ENCODE data around the gene SUCLG1.
A peak's percentile ranks its signal among the peaks of the same experiment; 100 is the strongest.
"Not testable (repeated sequence)": the region's sequence is repeated elsewhere in the genome, so short reads cannot be mapped to it uniquely, and the experiment has no call there.

The SUCLG1 gene

DNA sequence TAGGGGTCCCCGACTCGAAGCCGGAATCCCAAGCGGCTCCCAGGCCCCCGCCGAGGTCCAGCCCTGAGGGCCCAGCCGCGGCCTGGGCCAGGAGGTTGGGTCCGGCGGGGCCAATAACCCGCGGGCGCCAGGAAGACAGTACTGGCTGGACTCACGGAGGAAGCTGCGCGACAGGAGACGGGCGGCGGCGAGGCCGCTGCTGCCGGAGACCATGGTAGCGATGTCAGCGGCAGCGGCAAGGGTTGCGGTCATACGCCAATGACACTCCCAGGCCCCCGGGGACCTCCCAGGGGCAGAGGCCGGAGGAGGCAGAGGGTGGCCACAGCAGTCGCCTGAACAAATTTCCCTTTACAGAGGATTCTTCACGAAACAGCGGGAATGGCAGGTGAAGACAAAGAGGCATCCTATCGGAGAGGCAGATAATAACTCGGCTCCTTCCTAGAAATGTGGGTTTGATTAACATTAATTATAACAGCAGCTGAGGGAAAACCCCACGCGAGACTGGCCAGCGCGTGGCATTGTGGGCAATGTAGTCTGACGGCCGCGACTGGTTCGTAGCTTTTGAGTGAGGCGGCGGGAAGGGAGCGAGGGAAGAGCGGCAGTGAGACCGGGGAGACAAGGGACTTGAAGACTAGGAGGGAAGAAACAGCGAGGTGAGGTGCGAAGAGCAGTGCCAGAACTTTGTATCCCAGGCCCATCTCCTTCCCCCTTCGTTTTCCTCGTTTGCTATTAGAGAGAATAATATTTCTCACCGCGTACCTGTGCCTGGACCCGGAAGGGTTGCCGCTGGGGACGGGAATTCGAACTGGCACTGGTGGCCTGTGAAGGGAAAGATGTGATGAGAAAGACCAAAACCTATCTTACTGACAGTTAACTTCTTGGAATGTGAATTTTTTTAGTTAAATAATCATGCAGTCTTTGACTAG lies at the start of gene SUCLG1:
Gene SUCLG1 (minus strand): TSS at position 263 of the 926 bp plus-strand sequence. CDS start 11 bp downstream, at position 252.
- DNase-seq = peak; percentile 90

DNA sequence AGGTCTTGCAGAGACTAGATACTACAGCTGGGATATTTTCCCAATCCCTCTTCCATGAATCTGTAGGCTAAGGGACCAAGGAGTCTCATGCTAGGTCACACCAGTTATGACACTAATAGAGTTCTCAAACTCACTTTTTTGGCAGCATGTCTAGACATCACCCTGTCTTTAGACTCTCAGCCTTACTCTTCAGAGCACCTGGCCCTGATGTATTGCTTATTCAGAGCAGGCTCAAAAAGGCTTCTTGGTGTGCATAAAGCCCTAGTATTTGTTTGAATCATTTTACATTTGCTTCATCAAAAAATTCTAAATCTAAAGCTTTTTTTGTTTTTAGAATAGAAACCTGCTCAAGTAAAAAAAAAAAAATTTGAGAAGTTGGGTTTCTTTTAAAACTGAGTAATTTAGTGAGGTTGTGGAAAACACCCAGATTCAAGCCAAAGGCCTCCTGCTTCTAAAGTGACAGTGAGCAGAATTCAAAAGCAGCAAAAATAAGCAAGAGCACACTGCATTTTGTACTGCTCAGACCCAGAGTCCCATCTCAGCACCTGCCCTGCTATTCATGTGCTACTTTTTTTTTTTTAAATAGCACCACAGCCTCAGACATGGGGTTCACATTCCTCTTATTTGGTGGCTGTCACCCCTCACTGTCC lies 39.2 kb upstream of the SUCLG1 start:
- no peak for DNase-seq

DNA sequence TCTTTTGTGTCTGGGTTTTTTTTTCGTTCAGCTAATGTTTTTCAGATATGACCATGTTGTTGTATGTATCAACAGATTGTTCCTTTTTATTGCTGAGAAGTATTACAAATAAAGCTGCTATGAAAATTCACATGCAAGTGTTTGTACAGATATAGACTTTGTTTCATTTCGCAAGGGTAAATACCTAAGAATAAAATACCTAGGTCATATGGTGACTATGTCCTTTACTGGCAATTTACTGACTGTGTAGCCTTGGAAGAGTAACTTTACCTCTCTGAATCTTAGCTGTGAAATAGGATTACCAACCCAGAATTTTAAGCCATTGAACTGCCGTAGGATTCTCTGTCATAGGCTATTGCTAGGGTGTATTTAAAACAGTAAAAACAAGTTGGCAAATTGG lies 38.2 kb upstream of the SUCLG1 start:
- DNase-seq = no peak

DNA sequence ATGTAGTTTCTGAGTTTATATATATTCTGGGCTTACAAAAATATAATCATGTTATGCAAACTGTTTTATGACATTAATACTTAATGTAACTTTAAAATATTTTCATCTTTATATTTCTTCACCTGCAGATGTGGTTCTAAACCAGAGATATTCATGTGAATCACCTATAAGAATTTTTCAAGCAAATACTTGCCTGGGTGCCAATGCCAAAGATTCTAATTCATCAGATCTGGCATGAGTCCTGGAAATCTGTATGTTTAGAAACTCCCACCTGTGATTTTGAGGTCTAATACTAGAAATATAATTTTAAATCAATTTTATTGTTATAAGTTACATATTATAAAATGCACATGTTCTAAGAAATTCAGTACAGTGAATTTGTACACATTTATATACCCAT lies 37.3 kb upstream of the SUCLG1 start:
- no peak for DNase-seq

DNA sequence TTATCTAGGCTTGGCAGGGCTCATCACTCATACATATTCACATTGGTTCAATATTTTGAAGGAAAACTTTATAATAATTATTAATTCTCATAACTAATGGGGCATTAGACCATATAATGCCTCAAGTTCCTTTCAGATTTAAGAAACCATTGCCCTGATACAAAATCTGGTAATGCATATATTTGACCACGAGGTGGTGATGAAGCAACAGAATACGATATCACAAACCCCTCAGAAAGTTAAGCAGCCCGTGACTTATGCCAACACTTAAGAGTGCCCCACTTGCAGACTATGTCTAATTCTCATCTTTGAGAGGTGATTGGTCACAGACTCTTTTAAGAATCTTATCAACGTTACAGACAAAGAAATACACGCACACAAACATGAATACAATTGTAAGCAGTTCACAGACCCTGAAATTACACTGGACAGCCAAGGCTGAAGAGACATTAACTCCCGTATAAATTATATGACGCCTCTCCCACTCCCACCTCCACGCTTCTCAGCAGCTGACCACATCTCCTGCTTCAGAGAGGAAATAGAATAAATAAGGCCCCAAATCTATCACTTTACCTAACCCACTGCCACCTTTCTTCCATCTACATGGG lies 36.6 kb upstream of the SUCLG1 start:
- peak; percentile 16 for DNase-seq

DNA sequence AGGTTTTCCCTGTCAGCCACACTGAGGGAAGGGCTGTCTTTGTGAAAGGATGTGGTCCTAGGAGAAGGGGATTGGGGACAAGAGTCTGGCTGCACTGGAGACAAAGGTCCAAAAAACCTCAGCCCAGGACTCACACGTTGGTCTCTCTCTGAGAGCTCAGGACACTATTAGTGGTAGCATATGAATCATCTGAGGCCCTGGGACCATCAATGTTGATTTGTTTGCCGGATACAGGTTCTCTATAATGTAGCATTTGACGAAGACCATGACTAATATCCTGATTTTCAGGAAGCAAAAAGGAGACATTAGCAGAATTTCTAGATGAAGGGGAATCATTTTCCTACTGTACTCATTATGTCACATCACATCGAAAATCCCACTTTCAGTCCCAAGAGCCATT lies 35.0 kb upstream of the SUCLG1 start:
- no peak for DNase-seq

DNA sequence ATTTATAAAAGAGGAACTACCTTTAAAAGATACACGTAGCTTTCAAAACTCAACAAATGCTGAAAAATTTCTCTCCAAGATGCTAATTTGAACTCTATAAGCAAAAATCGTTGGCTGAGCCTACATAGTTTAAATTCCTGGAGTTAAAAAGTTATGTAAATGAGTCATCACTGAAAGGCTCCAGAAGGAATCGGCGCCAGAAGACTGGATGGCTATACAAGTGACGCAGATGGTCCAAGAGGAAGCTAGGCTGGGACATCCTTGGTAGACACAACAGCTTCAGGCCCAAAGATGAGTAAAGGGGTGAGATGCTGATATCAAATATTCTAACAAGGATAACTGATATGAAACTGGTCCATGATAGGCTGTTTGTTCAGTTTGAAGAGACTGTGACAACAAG lies 34.4 kb upstream of the SUCLG1 start:
- no peak for DNase-seq

DNA sequence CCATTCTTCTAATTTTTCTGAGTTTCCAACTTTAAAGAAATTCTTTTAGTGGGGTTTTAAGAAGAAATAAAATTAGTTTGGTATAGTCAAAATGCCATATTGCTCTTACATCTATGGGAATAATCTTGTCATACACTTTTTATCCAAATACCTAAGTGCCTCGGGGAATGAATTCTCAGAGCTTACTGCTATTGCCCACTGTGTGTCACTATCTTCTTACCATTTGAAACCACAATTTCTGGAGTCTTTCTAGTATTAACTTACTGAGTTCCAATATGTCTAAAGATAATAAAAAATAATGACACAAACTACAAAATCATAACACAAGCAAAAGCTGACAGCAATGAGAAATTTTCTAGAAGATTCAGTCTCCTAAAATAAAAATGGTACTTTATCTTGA lies 33.5 kb upstream of the SUCLG1 start:
- no peak for DNase-seq

DNA sequence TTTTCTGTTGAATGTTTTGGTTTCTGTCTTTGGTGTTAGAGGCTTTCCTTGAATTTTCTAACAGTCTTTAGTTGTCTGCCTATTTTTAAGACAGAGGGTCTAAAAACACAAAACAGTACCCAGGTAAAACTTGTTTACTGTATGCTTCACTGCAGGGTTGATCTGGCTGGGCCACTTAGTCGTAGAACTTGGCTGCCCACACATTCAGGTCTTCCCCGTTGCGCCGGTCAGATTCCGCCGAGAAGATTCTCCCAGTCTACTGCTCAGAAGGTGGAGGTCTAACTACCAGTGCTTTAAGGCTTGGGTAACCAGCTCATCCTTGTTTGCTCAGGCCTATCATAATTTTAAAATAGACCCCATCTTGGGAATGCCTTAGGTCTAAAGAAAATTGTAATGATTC lies 32.7 kb upstream of the SUCLG1 start:
- no peak for DNase-seq

DNA sequence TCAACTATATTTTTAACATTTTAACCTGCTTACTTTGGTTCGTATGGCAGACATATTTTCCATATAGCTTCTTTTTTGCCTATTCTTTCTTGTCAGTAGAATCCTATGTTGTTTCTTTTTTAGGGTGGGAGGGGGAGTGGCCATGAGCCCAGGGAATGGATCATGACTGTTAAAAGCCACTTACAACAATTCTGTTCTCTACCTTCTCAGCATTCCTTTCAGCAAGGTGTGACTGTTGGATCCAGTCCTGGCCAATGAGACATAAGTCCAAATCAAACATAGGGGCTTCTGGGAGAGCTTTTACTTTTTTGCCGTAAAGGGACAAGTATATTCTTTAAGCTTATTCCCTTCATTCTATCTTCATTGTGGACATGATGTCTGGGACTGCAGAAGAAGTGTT lies 32.2 kb upstream of the SUCLG1 start:
- DNase-seq = no peak

DNA sequence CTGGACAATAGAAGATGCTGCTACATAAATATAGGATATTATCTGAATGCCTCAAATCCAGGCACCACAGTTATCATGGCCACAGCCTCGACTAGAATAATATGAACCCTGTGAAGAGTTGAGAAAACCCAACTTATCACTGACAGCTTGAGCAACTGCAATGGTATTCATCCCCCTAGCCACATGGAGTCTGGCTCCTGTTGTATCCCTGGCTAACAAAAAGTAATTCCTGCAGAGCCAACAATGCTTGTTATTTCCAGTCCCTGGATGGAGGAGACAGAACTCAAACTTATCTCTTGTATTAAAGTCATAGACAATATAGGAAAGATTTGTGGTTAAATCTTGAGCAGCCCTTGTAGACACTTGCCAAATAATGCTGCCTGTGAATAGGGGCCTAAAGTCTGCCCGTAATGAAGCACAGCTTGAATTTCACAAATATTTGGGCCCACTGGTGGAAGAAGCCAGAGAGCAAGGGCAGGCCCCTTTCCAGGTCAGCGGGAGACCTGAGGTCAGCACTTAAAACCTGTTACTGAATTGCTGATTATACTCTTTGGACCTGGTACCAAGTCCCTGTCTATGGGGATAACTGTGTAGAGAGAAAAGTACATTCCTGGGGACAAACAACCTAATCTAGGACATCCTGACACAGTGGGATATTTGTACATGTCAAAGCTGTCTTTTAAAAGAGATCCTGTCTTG lies 28.4 kb upstream of the SUCLG1 start:
- DNase-seq = no peak

DNA sequence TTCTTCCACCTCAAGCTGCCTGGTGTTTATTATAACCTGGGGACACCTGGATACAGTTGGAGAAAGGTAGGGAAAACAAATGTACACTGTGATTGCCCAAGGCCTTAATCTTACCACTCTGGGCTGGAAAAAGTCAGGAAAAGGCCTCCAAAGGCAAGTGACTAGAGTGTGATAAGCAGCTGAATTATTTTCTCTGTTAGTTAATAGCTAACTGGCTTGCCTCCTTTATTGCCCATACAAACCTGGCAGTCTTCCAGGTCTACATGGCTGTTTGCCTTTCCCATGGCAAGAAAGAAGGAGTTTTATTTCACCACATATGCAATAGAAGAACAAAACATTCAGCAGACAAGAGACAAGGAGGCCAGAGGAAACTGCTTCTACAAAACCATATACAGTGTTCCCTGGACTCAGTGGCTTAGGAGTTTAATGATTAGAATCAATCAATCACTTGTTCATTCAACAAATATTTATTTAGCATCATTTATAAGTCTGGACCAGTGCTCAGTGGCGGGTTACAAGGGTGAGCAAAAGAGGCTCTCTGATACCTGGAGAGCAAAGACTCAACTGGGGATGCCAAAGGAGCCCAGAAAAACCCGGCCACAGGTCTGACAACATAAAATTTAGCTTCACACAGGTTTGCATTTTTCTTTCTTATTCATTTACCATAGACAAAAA lies 27.5 kb upstream of the SUCLG1 start:
- no peak for DNase-seq

DNA sequence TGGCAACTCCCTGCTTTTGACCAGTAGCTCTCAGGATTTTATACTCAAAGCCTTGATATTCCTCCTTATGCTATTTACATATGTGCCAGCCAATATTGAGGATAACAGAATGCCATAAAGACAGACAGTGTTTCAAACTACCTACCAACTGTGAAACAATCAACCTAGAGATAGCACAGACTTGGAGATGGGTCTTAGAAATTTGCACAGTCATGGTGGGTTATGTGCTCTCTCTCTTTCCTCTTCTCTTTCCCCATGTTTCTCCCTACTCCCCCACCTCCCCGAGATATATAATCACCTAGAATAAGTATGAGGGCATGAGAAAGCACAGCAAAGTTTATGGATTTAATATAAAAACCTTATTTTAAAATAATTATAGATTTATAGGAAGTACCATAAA lies 24.2 kb upstream of the SUCLG1 start:
- no peak for DNase-seq

DNA sequence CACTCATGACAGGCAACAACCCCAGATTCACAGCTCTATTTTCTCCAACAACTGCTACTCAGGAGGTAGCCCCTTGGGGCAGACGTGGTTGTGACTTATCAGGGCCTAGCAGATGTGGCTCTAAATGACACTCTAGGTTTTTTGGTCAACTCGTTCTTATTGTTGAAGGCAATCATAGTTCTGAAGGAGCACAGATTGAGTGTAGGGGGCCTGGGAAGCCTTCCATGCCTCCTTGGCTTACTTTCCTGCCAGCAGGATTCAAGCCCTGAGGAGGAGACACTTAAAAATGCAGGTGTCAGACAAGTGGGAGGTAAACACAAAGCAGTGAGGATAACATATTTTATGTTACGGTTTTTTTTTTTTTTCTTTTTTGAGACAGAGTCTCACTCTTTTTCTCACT lies 23.5 kb upstream of the SUCLG1 start:
- DNase-seq = no peak

DNA sequence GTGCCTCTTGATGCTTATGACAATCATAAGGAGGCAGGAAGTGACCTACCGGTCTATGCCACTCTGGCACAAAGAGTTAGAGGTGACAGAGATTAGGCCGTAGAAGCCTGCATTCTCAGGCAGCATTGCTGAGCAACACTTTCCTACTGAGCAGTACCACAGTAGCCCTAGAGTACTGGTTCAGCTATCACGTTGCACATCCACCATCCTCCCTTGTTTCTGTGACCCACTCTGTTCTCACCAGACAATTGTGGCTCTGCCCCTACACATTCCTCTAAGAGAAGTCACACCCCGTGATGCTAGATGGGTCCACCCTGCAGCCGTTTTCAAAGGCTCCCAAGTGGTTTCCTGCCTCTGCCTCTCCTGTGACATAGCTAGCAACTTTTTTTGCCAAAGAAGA lies 22.6 kb upstream of the SUCLG1 start:
- peak; percentile 11 for DNase-seq

DNA sequence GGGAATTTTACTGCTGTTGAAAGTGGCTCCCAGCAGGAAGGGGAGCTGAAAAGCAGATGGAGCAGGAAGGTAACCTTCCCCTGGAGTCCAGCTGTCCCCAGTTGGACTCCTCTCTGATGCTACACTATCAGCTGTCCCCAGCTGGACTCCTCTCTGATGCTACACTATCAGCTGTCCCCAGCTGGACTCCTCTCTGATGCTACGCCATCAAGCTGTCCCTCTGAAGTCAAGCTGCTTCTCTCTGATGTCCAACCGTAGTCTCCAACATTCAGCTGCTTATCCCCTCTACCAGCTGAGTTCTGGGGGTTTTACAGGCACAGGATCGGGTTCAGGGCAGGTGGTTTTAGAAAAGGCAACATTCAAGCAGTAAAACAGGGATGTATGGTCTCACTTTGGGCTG lies 19.8 kb upstream of the SUCLG1 start:
- no peak for DNase-seq

DNA sequence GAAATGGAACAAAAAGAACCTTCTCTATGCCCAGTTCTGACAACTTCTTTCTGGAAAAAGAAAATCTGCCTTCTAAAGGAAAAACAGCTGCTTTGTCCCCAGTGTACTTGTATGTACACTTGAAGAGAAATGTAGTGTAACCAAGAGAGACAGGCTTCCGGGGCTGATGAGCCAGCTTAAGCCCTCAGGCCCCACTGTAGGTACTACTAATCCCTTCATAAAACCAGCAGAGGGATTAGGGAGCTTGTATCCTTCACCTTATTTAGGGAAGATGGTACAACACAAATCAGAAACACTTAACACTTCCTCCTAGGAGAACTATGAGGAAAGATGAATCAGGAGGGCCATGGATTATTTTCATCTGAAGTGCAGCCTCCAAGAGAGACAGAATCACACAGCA lies 18.8 kb upstream of the SUCLG1 start:
- DNase-seq = no peak

DNA sequence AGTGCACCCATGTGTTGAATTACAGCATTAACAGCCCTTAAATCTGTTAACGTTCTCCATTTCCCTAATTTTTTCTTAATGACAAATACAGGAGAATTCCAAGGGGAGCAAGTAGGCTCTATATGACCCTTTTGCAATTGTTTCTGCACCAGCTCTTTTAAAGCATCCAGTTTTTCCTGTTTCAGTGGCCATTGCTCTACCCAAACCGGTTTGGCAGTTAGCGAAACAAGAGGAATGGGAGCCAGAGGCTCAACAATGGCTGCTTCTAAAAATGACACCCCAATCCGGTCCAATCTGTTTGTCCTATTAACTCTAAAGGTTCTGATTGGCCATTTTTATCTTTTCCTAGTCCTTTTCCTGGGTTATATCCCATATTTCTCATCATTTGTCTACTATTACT lies 15.1 kb upstream of the SUCLG1 start:
- DNase-seq = no peak

DNA sequence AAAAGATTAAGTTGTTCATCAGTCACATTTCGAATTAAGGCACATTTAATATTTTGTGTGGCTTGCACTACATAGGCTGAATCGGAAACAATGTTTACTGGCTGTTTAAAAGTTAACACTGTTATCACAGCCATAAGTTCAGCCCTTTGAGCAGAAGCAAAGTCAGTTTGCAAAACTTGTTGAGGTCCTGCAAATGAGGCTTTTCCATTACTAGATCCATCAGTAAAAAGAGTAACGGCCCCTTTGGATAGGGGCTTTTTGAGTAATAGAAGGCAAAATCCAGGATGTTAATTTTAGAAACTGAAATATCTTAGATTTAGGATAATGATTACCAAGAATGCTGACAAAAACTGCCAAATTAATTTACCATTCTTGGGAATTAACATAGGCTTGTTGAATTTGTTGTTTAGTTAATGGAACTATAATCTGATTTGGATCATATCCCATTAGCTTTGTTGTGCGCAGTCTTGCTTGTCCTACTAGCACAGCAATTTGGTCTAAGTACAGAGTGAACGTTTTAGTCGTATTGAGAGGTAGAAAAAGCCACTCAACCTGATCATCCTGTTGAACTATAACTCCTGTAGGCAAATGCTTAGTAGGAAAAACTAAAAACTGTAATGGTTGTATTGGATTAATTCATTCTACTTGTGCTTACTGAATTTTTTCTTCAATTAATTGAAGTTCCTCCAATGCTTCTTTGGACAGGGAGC lies 13.9 kb upstream of the SUCLG1 start:
- DNase-seq = no peak

DNA sequence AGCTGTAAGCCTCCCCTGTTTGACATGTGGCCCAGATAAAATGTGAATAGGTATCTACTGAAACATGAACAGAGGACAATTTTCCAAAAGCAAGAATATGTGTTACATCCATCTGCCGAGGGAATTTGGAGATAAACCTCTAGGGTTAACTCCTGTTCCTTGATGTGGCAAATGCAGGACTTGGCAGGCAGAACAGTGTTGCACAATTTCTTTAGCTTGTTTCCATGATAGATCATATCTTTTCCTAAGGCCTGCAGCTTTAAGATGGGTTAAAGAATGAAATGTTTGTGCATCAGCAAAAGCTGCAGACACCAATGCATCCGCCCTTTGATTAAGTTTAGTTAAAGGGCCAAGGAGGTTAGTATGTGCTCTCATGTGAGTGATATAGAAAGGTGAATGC lies 13.3 kb upstream of the SUCLG1 start:
- not testable (repeated sequence) for DNase-seq

DNA sequence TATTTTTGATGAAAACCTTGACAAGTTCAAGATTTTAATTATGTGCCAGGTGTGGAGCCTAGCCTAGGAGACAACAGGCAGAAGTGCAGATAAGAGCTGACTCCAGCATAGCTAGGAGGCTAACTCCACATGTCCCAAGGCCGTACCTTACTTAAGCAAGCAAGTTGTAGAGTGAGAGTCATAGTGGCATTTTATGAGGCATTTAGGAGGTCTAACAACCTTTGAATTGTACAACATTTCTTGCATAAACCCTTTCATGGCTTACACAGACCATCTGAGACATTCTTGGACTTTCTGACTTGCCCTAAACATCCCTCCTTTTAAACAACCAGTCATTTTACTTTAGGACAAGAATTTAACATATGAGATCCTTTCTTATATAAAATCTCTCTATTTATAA lies 8.3 kb upstream of the SUCLG1 start:
- no peak for DNase-seq

DNA sequence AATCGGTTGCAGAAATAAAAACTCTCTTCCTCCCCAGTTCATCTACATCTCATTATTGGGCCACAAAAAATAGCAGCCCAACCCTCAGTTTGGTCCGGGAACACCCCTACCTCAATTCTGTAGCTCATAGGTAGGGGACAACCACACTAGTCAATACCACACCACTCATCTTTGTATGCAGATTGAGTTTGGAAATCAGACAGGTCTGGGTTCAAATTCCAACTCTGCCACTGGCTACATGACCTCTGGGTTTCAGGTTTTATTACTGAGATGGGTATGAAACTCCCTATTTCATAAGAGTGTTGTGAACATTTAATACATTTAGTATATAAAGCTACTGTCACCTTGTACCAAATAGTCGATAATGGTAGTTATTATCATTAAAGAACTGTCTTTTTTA lies 2.2 kb upstream of the SUCLG1 start:
- DNase-seq = no peak

All from stimulated activated CD4-positive, alpha-beta T cell treated with anti-CD3 and anti-CD28 coated beads, Interleukin-15, amount 100 ng/mL, for 24 hours (primary cell).